ENCODE results near the gene SCN5A.

Gene SCN5A

GRCh38 chr3:38599886-38600285 lies 49.6 kb downstream of the SCN5A start:
- no peak for DNase-seq (ENCODE audit: low spot score)

DNA sequence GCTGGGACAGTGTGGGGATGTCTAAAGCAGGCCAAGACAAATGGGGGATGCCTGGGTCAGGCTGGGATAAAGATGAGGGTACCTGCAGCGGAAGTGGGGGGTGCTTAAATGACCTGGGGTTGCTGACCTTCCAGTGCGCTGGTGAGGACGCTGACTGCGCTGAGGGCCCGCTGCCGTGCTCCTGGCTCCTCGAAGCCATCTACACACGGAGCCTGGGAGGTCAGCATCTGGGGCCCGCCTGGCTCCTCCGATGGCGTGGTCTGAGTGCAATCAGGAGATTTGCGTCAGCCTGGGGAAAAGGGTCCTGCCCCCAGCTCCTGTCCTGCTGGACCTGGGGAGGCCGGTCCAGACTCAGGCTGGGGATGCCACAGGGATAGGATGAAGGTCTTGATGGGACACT lies 50.7 kb downstream of the SCN5A start:
- no peak for DNase-seq (ENCODE audit: low spot score)

DNA sequence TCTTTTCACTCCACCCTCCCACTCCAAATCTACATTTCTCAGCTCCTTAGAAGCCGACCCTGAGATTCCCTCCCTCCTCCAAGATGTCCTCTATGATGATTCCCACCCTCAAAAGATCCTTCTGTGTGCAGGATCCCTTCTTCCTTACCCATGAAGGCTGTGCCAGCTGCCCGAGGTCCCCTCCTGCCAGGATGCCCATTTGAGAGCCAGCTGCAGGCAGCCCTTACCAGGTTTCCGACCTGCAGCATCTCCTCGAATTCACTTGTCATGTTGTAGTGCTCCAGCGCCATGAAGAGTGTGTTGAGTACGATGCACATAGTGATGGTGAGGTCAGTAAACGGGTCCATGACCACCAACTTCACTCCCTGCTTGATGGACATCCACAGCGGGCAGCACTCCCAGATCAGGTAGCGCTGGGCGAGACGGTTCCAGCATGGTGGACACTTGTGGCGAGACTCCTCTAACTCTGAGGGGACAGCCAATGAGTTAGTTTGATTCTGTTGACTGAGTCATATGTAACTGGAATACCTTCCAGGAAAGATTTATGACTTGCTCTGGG lies 51.9 kb downstream of the SCN5A start:
- DNase-seq (ENCODE audit: low spot score), result no peak

DNA sequence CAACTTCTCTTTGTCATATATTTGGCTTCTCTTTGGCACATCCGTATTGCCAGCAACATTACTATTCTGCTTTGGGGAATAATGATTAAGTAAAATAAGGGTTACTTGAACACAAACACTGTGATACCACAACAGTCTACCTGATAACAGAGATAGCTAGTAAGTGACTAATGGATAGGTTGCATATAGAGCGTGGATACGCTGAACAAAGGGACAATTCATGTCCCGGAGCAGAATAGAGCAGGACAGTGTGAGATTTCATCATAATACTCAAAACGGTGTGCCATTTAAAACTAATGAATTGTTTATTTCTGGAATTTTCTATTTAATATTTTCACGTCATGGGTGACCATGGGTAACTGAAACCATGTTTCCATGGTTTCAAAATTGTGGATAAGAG lies 54.1 kb downstream of the SCN5A start:
- no peak for DNase-seq (ENCODE audit: low spot score)

DNA sequence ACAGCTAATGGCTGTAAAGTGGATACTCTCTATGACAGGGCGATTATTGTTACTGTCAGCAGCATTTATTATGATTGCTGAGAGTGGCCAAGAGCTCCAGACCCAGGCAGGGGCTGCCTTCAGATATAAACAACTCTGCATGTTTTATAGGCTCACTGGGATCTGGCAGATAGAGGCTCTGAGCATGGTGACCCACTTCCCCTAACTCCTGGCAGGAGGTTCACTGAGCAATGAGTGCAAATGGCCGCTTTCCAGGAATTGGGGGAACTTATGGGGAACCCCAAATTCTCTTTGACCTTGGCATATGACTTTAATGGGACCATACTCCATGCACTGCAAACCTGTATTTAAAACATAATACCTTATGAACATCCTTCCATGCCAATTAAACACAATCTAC lies 59.0 kb downstream of the SCN5A start:
- no peak for DNase-seq (ENCODE audit: low spot score)

DNA sequence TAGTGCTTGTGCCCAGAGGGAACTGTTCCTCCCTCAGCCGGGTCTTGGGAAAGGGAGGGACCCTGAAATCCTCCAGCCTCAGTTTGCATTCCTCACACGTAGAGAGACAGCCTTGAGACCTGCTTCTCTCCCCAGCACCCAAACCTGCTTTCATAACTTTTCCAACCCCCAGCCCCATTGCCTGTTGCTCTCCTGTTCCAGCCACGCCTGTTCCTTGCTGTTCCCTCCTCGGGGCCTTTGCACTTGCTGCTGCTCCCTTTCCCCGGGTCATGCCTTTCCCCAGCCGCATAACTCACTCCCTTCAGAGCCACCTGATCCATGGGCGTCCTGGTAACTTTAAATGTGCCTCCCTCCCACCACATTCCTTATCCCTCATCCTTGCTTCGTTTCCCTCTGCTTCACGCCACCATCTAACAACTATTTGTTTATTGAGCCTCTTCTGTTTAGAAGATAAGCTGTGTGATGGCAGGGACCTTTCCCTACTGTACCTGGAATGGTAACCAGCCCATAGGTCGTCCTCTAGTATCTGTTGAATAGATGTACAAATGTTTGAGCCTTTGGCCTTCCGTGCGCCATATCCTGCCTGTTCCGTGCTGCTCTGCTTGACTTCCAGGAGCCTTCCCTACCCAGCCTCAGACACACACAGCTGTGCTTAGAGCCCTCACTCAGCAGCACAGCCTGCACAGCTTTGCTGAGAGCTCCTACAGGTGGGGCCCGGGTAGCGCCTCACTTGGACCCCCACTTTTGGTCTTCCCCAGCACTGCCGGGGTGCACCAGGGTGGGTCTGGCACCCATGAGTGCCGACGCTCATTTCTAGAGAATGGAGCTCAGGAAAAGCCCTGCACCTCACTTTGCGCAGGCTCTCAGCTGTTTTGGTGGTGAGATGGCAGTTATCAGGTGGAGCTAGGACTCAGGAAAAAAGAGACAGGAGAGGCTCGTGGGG lies 60.2 kb downstream of the SCN5A start:
- no peak for DNase-seq (ENCODE audit: low spot score)

DNA sequence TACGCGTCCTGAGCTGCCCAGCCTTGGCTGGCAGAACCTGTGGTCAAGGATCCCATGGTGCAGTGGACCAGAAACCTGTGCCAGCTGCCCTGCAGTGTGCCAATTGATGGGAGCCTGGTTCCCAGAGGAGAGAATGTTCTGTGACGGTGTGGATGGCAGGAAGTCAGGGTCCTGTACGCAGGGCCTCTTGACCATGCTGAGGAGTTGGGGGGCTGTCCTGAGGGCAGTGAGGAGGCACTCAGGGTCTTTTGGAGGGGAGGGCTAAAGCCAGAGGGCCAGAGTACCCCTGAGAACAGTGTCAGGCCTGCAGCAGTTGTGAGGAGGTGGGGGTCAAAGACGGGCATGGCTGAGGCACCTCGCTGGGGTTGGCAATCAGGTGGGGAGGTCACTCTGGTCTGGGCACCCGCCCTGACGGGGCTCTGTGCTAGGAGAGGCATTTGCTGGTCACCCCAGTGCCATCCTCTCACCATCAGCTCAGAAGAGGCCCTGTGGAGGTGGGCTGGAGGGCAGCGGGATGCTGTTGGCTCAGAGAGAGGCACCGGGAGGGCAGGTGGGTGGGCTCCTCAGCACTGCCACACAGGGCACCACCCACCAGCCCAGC lies 61.0 kb downstream of the SCN5A start:
- DNase-seq (ENCODE audit: low spot score), result no peak

GRCh38 chr3:38587548-38588131 lies 61.8 kb downstream of the SCN5A start:
- no peak for DNase-seq (ENCODE audit: low spot score)

GRCh38 chr3:38586546-38587520 lies 62.7 kb downstream of the SCN5A start:
- DNase-seq (ENCODE audit: low spot score), result no peak

DNA sequence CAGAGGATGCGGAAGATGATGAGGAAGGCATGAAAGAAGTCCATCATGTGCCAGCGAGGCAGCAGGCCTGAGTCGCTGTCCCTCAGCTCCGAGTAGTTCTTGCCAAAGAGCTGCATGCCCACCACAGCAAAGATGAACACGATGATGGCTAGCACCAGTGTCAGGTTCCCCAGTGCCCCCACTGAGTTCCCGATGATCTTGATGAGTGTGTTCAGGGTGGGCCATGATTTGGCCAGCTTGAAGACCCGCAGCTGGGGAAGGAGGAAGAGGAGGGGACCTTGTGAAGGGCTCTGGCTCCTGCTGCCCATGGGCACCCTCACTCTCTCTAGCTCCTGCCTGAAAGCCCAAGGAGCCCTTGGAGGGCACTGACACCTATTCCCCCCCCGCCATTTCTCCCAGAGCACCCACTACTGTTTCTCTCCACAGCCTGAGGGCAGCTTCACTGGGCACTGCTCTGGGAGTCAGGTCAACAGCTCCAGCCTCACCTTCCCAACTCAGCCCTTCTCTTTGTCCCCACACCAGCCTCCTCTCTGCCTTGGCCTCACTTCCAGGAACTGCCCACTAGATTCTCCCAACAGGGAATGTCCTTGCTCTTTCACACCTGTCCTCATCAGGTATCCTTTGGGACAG lies 63.6 kb downstream of the SCN5A start:
- DNase-seq (ENCODE audit: low spot score), result no peak

- no peak for DNase-seq (ENCODE audit: low spot score)
Measured at GRCh38 chr3:38583688-38584087, 65.8 kb downstream of the SCN5A start.

DNA sequence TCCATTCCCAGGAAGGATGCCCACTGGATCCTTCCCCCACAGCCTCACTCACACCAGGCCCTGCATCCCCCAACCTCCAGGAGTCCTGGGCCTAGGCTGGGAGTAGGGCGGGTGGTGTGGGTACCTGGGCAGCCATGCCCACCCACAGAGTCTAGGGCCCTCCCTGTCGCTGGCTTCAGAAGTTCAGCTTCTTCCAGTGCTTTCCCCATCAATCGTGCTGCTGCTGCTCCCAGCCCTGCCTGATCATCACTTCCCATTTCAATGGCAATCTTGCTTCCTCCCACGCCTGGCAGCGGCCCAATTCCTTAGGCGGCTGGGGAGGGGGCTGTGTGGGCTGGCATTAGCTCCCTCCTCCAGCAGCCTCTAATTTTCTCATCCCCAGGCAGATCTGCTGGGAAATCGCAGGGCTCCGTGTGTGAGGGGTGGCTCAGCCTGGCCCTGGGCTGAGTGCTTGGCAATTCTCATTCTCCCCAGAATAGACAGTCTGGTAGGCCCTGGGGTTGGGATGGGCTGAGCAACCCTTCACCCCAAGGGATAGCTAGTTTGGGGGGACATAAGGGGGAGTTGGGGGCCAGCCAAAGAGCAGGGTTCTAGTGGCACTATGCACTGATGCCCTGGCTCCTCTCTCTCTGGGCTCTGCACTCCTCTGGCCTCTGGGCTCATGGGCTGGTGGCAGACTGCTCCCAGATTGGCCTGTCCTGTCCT lies 66.4 kb downstream of the SCN5A start:
- no peak for DNase-seq (ENCODE audit: low spot score)

DNA sequence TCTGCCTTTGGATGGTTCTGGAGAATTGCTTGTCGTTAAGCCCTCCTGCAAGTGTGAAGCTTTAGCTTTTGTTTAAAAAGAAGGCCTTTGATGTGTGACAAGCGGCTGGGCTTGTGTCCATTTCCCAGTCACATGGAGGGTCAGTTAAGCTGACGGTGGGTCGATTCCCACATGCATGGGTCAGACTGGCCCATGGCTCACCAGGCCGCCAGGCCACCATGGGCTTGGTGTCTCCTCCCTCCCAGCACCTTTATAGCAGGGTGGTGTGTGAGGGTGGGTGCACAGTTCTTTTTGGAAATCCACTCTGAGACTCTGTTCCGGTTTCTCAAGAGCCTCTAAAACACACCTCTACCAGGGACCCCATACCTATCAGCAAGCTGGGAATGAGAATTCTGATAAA lies 67.2 kb downstream of the SCN5A start:
- no peak for DNase-seq (ENCODE audit: low spot score)

GRCh38 chr3:38581774-38582173 lies 67.7 kb downstream of the SCN5A start:
- no peak for DNase-seq (ENCODE audit: low spot score)

DNA sequence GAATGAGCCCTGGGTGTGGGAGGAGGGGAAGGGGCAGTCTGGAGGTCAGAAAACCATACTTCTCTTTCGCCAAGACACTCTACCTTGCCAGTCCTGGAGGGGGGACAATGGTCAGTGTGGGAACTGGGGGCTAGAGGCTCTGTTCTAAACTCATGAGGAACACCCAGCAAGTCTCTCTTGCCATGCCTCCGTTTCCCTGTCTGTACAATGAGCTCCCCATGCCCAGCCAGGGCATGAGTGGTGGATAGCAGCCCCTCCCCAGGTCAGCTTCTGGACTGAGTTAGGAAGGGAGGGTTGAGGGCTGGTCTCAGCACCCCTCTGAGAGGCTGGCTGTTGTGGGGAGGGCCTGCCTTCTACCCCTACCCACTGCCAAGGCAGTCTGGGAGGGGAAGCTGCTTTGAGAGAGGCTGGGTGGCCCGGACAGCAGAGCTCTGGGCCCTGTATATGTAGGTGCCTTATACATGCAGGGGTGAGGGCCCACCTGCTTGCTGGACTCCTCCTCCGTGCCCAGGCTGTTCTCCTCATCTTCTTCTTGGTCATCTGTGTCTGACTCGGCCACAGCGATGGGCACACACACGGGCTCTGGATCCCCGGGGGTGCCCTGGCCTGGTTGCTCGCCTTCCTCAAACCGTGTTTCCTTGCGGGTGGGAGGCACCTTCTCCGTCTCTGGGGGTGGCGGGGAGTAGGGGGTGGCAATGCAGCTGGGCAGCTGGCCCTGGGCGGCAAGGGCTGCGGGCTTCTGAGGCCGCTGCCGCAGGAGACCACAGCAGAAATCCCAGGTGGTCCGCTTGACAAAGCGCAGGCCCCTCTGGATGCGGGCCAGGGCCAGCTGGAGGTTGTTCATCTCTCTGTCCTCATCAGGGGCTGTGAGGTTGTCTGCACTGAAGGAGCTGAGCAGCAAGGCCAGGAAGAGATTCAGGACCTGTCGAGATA lies 68.8 kb downstream of the SCN5A start:
- DNase-seq (ENCODE audit: low spot score), result no peak

GRCh38 chr3:38579551-38580449 lies 69.7 kb downstream of the SCN5A start:
- no peak for DNase-seq (ENCODE audit: low spot score)

- no peak for DNase-seq (ENCODE audit: low spot score)
Measured at GRCh38 chr3:38579141-38579540, 70.3 kb downstream of the SCN5A start.

- DNase-seq (ENCODE audit: low spot score), result no peak
Measured at GRCh38 chr3:38578551-38578950, 70.9 kb downstream of the SCN5A start.

Data from AG08395 (cell line).